ENCODE data around the gene NUMB.

- TF ChIP-seq, protein P1, sequence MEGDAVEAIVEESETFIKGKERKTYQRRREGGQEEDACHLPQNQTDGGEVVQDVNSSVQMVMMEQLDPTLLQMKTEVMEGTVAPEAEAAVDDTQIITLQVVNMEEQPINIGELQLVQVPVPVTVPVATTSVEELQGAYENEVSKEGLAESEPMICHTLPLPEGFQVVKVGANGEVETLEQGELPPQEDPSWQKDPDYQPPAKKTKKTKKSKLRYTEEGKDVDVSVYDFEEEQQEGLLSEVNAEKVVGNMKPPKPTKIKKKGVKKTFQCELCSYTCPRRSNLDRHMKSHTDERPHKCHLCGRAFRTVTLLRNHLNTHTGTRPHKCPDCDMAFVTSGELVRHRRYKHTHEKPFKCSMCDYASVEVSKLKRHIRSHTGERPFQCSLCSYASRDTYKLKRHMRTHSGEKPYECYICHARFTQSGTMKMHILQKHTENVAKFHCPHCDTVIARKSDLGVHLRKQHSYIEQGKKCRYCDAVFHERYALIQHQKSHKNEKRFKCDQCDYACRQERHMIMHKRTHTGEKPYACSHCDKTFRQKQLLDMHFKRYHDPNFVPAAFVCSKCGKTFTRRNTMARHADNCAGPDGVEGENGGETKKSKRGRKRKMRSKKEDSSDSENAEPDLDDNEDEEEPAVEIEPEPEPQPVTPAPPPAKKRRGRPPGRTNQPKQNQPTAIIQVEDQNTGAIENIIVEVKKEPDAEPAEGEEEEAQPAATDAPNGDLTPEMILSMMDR (IDR thresholded peaks at IDR 0.05; ENCODE audit: low read depth, low read length) = no peak
- TF ChIP-seq EZH2phosphoT487 (IDR thresholded peaks at IDR 0.05; ENCODE audit: low read depth) = no peak
These were observed 9.5 kb upstream of the NUMB start for GRCh38 chr14:73467800-73468199.

All from OCI-LY3 (cell line).